Measurements from ENCODE around the gene NKX1-1.

NKX1-1 gene

DNA sequence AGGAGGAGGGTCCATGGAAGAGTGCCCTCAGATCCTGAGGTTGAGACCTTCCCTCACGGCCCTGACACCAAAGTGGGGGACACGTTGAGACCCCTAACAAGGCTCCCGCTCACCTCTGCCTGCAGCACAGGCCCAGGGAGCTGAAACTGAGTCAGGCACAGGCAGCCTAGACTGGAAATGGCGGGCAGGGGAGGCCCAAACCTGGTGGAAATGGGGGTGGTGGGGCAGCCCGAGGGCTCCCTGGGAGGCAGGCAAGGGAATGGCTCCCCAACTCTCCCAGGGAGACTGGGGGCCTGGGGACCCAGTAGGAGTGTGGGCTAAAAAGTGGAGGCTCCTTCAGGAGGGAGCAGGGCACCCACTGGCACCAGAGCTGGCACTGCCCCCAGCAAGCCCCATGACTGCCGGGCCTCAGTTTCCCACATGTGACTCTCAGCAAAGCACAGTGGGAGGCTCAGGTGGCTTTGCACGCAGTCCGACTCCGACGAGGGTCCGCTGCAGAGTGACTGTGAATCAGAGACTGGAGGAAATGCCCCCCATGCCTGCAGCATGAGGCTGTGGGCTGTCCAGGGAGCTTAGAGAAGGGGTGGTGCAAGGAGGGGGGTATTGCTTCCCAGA is 5.9 kb downstream of the NKX1-1 start:
- H4K20me1 ChIP-seq (ENCODE audit: insufficient read depth, low read length), result no peaks in the 10 kb centered on the region
- H3K27ac ChIP-seq (ENCODE audit: low read length), result no peak overlapping the region
- DNase-seq, result no peak
- no peak overlapping the region for H3K4me2 ChIP-seq (ENCODE audit: insufficient read depth, low read length)
- peaks cover 53% of the 10 kb centered on the region for H3K9me3 ChIP-seq (ENCODE audit: insufficient read depth, low read length, severe bottlenecking)
- no peak overlapping the region for H3K9ac ChIP-seq (ENCODE audit: low read depth, low read length)
- no peak overlapping the region for H2AFZ ChIP-seq (ENCODE audit: low read depth, low read length)
- H3K27me3 ChIP-seq (ENCODE audit: insufficient read depth, low read length, poor library complexity), result no peaks in the 10 kb centered on the region
- TF ChIP-seq, protein P1, sequence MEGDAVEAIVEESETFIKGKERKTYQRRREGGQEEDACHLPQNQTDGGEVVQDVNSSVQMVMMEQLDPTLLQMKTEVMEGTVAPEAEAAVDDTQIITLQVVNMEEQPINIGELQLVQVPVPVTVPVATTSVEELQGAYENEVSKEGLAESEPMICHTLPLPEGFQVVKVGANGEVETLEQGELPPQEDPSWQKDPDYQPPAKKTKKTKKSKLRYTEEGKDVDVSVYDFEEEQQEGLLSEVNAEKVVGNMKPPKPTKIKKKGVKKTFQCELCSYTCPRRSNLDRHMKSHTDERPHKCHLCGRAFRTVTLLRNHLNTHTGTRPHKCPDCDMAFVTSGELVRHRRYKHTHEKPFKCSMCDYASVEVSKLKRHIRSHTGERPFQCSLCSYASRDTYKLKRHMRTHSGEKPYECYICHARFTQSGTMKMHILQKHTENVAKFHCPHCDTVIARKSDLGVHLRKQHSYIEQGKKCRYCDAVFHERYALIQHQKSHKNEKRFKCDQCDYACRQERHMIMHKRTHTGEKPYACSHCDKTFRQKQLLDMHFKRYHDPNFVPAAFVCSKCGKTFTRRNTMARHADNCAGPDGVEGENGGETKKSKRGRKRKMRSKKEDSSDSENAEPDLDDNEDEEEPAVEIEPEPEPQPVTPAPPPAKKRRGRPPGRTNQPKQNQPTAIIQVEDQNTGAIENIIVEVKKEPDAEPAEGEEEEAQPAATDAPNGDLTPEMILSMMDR (IDR thresholded peaks at IDR 0.05; ENCODE audit: borderline replicate concordance, extremely low read depth, low read length, poor library complexity, severe bottlenecking), result no peak
- no peak for TF ChIP-seq EZH2 (IDR thresholded peaks at IDR 0.05; ENCODE audit: borderline replicate concordance, low read depth, low read length, severe bottlenecking)
- peaks cover 4% of the 10 kb centered on the region for H3K36me3 ChIP-seq (ENCODE audit: insufficient read depth, low read length)
- no peaks in the 10 kb centered on the region for H3K79me2 ChIP-seq (ENCODE audit: insufficient read depth, low read length)
- no peak for ATAC-seq (ENCODE audit: insufficient read depth, low read depth)
- H3K4me3 ChIP-seq (ENCODE audit: low read depth in 1 of 2, low read length in 2 of 2), result no peak overlapping the region
- no peaks in the 10 kb centered on the region for H3K4me1 ChIP-seq (ENCODE audit: insufficient read depth, low read length)

DNA sequence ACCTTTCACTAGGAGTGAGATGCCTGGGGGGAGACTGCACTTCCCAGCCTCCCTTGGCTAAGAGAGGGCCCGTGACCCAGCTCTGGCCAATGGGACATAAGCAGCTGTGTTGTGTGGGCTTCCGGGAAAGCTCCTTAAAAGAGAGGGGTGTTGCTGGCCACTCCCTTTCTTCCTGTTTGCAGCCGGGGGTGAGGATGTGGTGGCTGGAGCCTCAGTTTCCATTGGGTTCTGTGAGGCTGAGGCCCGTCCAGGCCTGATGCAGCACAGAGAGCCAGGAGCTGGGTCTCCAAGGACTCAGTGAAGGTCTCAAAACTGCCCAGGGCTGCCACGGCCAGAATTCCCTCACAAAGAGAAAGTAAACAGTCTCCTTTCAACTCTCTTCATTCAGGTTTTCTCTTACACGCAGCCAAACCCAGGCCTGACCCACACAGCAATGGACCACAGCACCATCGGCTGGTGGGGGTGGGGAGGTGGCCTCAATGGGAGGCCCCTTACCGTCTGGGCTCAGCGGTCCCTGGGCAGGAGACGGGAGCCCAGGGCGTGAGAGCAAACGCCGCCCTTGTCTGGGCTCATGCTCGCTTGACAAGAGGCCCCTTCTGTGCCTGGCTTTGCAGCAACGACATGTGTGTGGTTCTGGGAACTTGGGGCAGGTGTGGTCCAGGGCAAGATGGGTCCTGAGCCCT is 6.6 kb downstream of the NKX1-1 start:
- Histone ChIP-seq H3K9ac (ENCODE audit: low read depth, low read length) (no peak overlapping the region), H3K9me3 (ENCODE audit: insufficient read depth, low read length, severe bottlenecking) (peaks cover 53% of the 10 kb centered on the region), H2AFZ (ENCODE audit: low read depth, low read length) (no peak overlapping the region), H3K4me1 (ENCODE audit: insufficient read depth, low read length) (no peaks in the 10 kb centered on the region), H3K27me3 (ENCODE audit: insufficient read depth, low read length, poor library complexity) (no peaks in the 10 kb centered on the region), H3K79me2 (ENCODE audit: insufficient read depth, low read length) (no peaks in the 10 kb centered on the region), H3K27ac (ENCODE audit: low read length) (no peak overlapping the region), H3K36me3 (ENCODE audit: insufficient read depth, low read length) (peaks cover 11% of the 10 kb centered on the region), H4K20me1 (ENCODE audit: insufficient read depth, low read length) (no peaks in the 10 kb centered on the region), H3K4me3 (ENCODE audit: low read depth in 1 of 2, low read length in 2 of 2) (no peak overlapping the region), H3K4me2 (ENCODE audit: insufficient read depth, low read length) (no peak overlapping the region)
- DNase-seq (no peak), ATAC-seq (ENCODE audit: insufficient read depth, low read depth) (no peak)
- TF ChIP-seq, protein P1 (IDR thresholded peaks at IDR 0.05; ENCODE audit: borderline replicate concordance, extremely low read depth, low read length, poor library complexity, severe bottlenecking), result no peak
- TF ChIP-seq EZH2 (IDR thresholded peaks at IDR 0.05; ENCODE audit: borderline replicate concordance, low read depth, low read length, severe bottlenecking), result no peak

DNA sequence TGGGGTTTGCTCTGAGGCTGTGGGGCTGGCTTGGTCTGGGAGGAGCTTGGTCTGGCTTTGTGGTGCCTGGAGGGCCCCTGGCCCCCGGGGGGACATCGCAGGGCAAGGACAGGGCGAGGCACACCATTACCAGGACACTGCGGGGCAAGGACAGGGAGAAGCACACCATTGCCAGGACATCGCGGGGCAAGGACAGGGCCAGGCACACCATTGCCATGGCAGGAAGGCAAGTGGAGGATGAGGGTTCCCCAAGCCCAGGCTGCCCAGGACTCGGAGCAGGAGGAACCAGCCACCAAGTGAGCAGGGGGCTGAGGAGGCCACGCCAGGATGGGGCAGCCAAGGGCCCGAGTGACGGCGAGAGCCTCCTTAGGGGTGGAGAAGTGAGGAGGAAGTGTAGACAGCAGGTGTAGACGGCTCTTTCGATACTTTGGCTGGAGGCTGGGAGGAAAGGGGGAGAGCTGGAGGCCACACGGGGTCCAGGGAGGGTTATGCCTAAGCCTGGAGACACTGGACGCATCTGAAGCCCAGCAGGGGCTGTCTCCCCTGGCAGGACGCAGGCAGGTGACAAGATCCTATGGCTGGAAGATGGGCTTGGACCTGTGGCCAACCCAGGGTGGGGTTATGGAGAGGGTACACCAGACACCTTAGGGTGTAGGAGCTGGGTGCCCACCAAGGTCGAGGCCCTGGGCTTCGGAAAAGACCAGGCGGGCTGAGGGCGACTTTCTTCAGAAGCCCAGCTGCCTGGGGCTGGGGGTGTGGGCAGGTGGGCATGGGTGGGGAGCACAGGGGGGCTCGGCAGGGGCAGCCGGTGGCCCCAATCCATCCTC is 7.3 kb downstream of the NKX1-1 start:
- Histone ChIP-seq H3K4me3 (ENCODE audit: low read depth in 1 of 2, low read length in 2 of 2) (no peak overlapping the region), H3K4me1 (ENCODE audit: insufficient read depth, low read length) (no peaks in the 10 kb centered on the region), H3K4me2 (ENCODE audit: insufficient read depth, low read length) (no peak overlapping the region), H3K79me2 (ENCODE audit: insufficient read depth, low read length) (no peaks in the 10 kb centered on the region), H3K9me3 (ENCODE audit: insufficient read depth, low read length, severe bottlenecking) (peaks cover 52% of the 10 kb centered on the region), H4K20me1 (ENCODE audit: insufficient read depth, low read length) (no peaks in the 10 kb centered on the region), H3K9ac (ENCODE audit: low read depth, low read length) (no peak overlapping the region), H2AFZ (ENCODE audit: low read depth, low read length) (no peak overlapping the region), H3K27me3 (ENCODE audit: insufficient read depth, low read length, poor library complexity) (no peaks in the 10 kb centered on the region), H3K27ac (ENCODE audit: low read length) (no peak overlapping the region), H3K36me3 (ENCODE audit: insufficient read depth, low read length) (peaks cover 17% of the 10 kb centered on the region)
- DNase-seq (no peak), ATAC-seq (ENCODE audit: insufficient read depth, low read depth) (no peak)
- no peak for TF ChIP-seq EZH2 (IDR thresholded peaks at IDR 0.05; ENCODE audit: borderline replicate concordance, low read depth, low read length, severe bottlenecking)
- TF ChIP-seq, protein P1 (IDR thresholded peaks at IDR 0.05; ENCODE audit: borderline replicate concordance, extremely low read depth, low read length, poor library complexity, severe bottlenecking), result no peak
